Measurements from ENCODE around the gene GTF2F2.

DNA sequence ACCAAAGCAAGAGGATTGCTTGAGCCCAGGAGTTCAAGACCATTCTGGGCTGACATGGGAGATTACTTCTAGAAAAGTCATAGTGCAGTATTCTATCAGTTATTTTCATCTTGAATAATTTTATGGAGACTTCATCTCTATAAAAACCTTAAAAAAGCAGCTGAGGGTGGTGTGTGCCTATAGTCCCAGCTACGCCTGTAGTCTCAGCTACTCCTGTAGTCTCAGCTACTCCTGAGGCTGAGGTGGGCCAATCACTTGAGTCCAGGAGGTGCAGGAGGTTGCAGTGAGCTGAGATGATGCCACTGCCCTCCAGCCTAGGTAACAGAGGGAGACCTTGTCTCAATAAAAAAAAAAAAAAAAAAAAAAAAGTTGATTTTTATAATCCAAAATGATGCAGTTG lies 102.6 kb downstream of the GTF2F2 start:
- TF ChIP-seq, protein P1, sequence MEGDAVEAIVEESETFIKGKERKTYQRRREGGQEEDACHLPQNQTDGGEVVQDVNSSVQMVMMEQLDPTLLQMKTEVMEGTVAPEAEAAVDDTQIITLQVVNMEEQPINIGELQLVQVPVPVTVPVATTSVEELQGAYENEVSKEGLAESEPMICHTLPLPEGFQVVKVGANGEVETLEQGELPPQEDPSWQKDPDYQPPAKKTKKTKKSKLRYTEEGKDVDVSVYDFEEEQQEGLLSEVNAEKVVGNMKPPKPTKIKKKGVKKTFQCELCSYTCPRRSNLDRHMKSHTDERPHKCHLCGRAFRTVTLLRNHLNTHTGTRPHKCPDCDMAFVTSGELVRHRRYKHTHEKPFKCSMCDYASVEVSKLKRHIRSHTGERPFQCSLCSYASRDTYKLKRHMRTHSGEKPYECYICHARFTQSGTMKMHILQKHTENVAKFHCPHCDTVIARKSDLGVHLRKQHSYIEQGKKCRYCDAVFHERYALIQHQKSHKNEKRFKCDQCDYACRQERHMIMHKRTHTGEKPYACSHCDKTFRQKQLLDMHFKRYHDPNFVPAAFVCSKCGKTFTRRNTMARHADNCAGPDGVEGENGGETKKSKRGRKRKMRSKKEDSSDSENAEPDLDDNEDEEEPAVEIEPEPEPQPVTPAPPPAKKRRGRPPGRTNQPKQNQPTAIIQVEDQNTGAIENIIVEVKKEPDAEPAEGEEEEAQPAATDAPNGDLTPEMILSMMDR (IDR thresholded peaks at IDR 0.05), result no peak
- TF ChIP-seq POLR2A (IDR thresholded peaks at IDR 0.05), result no peak
- no peak for TF ChIP-seq POLR2AphosphoS5 (IDR thresholded peaks at IDR 0.05; ENCODE audit: insufficient read depth in 1 of 2, low read depth in 1 of 2)
